ENCODE results near the gene OR11H6.
"Not testable (repeated sequence)": the region's sequence is repeated elsewhere in the genome, so short reads cannot be mapped to it uniquely, and the experiment has no call there.

OR11H6 gene, protein sequence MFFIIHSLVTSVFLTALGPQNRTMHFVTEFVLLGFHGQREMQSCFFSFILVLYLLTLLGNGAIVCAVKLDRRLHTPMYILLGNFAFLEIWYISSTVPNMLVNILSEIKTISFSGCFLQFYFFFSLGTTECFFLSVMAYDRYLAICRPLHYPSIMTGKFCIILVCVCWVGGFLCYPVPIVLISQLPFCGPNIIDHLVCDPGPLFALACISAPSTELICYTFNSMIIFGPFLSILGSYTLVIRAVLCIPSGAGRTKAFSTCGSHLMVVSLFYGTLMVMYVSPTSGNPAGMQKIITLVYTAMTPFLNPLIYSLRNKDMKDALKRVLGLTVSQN

DNA sequence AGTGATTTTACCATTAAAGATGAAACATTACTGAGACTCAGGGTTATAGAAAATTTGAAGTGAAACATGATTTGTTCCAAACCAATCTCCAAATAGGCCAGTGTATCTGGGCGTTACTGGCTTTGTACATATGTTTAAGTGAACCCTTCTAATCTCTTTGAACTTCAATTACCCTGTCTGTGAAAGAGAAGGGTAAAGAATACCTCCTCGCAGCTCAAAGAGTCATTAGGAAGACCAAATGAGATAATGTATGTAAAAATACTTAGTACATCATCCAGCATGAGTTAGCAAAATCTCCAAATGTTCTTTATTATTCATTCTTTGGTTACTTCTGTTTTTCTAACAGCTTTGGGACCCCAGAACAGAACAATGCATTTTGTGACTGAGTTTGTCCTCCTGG, at the start of gene OR11H6:
TSS of gene OR11H6 (plus strand) at position 301 of the 400 bp plus-strand sequence. CDS start at position 301, 0 bp downstream.
- no peak for DNase-seq (ENCODE audit: low read depth in 3 of 3, low spot score in 1 of 3)

DNA sequence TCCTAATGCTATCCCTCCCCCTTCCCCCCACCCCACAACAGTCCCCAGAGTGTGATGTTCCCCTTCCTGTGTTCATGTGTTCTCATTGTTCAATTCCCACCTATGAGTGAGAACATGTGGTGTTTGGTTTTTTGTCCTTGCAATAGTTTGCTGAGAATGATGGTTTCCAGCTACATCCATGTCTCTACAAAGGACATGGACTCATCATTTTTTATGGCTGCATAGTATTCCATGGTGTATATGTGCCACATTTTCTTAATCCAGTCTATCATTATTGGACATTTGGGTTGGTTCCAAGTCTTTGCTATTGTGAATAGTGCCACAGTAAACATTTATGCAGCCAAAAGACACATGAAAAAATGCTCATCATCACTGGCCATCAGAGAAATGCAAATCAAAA, 49.3 kb upstream of the OR11H6 start:
- not testable (repeated sequence) for DNase-seq (ENCODE audit: low read depth in 3 of 3, low spot score in 1 of 3)

DNA sequence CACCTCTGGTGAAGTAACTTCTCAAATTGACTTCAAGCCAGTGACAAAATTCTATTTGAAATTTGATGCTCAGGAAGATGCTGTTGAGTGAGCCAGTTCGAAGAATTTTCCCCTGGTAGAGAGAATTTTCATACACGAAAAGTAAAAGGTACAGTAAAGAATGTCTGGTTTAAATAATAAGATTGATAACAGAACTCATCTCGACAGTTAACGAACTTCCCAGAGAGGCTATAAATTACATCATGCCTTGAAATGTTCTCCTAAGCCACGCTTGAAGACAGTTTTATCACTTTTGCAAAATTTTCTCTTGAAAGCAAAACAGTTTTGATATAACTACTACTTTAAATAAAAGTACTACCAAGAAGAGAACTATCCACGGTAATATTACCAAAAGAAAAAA, 47.2 kb upstream of the OR11H6 start:
- DNase-seq (ENCODE audit: low read depth in 3 of 3, low spot score in 1 of 3), result no peak

DNA sequence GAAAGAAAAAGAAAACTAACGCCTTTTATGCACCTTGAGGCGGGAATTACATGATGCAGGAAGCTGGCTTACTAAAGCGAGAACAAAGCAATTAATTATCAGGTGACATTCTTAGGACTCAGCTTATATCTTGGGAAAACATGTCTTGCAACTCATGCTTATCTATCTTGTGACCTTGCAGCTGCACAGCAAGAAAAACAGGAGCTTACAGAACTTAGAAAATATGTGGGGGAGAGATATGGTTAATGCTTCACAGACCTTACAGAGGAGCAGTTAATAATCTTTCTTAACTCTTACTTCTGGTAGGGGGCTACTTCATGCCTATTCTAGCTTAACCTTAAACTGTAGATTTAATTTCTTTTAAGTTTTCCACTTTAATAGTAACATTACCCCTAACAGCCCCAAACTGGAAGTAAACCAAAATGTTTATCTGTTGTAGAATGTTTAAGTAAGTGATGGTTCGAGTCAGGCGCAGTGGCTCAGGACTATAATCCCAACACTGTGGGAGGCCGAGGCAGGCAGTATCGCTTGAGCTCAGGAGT, 46.0 kb upstream of the OR11H6 start:
- DNase-seq (ENCODE audit: low read depth in 3 of 3, low spot score in 1 of 3), result no peak

DNA sequence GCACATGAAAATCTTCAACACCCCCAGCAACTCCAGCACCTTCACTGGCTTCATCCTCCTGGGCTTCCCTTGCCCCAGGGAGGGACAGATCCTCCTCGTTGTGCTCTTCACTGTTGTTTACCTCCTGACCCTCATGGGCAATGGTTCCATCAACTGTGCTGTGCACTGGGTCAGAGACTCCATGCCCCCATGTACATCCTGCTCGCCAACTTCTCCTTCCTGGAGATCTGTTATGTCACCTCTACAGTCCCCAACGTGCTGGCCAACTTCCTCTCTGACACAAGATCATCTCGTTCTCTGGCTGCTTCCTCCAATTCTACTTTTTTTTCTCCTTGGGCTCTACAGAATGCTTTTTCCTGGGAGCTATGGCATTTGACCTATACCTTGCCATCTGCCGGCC, 44.3 kb upstream of the OR11H6 start:
- no peak for DNase-seq (ENCODE audit: low read depth in 3 of 3, low spot score in 1 of 3)

DNA sequence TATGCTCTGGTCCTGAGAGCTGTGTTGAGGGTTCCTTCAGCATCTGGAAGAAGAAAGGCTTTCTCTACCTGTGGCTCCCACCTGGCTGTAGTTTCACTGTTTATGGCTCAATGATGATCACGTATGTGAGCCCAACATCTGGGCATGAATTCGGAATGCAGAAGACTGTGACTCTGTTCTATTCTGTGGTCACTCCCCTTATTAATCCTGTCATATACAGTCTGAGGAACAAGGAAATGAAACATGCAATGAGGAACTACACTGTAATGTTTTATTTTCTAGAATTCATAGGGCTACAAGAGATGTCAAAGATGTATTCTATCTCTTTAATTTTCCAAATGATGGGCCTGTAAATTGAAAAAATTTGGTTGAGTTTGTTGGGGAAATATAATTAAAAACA, 43.6 kb upstream of the OR11H6 start:
- DNase-seq (ENCODE audit: low read depth in 3 of 3, low spot score in 1 of 3), result no peak

DNA sequence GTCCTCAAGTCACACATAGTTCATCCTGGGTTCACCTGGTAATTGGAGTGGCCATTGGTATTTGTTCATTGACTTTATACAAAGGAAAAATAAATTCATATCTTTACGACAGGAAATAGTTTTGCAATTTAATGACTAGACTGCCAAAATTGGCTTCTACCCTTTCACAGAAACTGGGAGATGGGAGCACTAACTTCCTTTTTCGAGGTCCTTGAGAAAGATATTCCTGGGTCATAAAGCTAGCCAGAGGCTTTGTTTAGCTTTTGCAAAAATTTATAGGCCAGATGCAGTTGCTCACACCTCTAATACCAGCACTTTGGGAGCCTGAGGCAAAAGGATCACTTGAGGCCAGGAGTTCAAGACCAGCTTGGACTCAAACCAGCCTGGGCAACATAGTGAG, 43.0 kb upstream of the OR11H6 start:
- DNase-seq (ENCODE audit: low read depth in 3 of 3, low spot score in 1 of 3), result no peak

DNA sequence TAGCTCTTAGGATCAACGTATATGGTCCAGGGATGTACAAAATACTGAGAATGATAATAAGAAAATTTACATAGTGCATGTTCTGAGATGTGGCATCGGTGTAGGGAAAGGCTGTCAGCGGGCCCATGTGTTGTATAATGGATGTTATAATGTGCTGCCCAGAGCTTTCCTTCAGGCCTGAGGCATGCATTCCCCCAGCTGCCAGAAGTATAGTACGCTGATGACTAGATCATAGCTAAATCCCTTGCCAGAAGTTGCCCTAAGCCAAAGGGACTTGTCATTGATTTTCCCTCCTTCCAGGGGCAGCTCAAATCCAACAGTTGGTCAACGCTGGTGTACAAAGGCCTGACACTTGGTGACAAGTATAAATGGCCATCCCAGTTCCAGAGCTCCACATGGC, 39.3 kb upstream of the OR11H6 start:
- DNase-seq (ENCODE audit: low read depth in 3 of 3, low spot score in 1 of 3), result no peak

DNA sequence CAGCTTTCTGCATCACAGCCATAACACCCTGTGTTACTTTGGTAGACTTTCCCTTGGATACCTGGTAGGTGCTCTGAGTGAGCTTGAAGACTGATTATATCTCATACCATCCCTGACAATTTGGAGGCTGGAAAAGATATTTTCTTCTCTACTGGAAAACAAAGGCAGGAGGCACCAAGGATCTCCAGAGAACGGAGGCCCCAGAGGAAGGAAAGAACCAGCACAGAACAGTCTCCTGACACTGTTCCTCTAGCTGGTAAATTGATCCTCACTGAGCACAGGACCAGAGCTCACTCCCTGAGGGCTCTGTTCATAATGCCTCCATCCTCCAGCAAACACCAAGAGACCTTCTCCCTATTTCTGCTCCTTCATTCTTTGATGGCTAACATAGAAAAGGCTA, 32.9 kb upstream of the OR11H6 start, which contains the start of gene OR11G2:
TSS of gene OR11G2 (plus strand) at position 301 of the 400 bp plus-strand sequence. CDS start 6,542 bp downstream, outside the sequence.
- DNase-seq (ENCODE audit: low read depth in 3 of 3, low spot score in 1 of 3), result no peak

DNA sequence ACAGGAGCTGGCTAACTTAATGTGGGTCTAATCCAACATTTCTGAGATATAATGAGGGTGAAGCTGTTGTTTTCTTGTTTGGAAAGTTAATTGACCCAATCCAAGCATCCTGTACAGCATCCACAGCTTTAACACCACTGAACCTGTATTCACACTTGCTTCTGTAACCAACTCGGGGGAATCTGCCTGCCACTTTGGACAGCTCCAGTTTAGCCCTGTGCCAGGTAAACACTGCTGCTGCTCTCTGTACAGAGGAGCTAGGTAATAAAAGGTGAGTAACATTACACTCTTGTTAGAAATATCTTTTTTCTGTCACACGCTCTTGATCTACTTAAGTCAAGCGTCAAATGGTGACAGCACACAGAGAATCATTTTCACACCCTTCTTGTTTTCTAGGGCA, 32.1 kb upstream of the OR11H6 start:
- DNase-seq (ENCODE audit: low read depth in 3 of 3, low spot score in 1 of 3), result no peak

DNA sequence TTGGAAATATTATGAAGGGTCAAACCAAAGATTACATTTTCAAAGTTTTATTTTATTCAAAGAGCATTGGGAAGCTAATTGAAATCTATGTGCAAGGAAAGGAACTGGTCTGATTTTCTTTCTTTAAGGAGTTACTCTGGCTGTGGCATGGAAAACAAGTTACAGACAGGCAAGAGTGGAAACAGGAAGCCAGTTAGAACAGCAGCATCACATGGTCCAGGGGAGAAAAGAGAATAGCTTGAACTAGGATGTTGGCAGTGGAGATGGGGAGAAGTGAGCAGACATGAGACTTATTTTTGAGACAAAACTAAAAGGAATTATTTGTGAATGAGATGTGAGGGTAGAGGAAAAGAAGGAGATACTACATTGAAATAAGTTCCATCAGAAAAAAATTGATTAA, 29.4 kb upstream of the OR11H6 start:
- no peak for DNase-seq (ENCODE audit: low read depth in 3 of 3, low spot score in 1 of 3)

DNA sequence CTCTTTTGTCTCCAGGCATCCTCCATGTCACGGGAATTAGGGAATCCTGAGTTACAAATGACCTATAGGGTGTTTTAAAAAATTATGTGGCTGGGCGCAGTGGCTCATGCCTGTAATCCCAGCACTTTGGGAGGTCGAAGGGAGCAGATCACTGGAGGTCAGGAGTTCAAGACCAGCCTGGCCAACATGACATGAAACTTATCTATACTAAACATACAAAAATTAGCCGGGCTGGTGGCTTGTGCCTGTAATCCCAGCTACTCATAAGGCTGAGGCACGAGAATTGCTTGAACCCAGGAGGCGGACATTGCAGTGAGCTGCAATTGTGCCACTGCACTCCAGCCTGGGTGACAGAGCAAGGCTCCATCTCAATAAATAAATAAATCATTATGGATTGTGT, 28.3 kb upstream of the OR11H6 start:
- DNase-seq (ENCODE audit: low read depth in 3 of 3, low spot score in 1 of 3), result not testable (repeated sequence)

DNA sequence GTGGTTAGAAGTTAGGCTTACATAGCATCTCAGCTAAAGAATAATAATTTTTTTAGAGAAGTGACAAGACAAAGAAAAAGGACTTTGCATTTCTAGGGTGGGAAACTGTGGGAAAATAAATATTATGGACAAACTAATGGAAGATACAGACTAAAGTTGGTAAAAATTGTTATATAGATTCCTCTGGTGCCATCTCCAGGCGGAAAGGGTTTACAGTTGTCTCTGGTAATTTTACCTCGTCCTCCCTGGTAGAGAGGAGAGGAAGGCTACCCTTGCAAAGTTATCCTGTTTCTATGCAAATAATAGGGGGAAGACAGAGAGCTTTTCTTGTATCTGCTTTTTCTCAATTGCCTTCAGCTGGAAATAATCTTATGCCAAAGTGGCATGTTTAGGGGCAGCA, 27.6 kb upstream of the OR11H6 start:
- DNase-seq (ENCODE audit: low read depth in 3 of 3, low spot score in 1 of 3), result no peak

DNA sequence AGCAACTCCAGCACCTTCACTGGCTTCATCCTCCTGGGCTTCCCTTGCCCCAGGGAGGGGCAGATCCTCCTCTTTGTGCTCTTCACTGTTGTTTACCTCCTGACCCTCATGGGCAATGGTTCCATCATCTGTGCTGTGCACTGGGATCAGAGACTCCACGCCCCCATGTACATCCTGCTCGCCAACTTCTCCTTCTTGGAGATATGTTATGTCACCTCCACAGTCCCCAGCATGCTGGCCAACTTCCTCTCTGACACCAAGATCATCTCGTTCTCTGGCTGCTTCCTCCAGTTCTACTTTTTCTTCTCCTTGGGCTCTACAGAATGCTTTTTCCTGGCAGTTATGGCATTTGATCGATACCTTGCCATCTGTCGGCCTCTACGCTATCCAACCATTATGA, 26.1 kb upstream of the OR11H6 start:
- no peak for DNase-seq (ENCODE audit: low read depth in 3 of 3, low spot score in 1 of 3)

DNA sequence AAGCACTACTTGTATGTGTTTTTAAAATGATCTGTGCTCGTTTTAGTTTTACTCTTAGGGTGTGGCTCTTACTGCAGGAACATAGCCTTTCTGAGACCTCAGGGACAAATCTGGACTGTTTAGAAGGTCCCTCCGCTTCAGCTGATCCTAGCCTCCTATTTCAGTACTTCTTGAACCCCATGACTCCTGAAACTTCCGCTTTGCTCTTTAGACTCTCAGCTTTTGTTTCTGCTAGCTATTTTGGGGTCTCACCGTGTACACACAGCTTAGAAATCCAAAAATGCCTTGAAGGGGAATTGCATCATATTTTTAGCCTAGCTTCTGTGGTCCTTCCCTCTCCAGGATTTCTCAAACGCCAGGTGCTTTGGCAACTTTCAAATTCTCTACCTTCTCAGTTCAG, 24.5 kb upstream of the OR11H6 start:
- no peak for DNase-seq (ENCODE audit: low read depth in 3 of 3, low spot score in 1 of 3)

DNA sequence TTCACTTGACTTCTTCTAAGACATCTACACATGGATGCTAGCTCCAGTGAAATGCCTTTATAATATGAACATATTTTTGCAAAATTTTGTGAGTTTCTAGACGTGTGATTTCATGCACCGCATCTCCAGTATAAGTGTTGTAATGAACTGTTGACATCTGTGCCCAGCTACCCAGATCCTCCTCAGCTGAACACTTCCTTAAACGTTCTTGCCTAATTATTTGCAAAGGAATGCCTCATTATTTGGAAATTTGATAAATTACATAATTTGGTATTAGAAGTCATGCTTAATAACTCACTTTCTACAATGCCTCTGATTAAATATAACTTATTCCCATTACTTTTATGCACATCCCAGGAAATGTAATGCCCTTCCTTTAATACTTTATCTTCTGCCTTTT, 18.8 kb upstream of the OR11H6 start:
- no peak for DNase-seq (ENCODE audit: low read depth in 3 of 3, low spot score in 1 of 3)

DNA sequence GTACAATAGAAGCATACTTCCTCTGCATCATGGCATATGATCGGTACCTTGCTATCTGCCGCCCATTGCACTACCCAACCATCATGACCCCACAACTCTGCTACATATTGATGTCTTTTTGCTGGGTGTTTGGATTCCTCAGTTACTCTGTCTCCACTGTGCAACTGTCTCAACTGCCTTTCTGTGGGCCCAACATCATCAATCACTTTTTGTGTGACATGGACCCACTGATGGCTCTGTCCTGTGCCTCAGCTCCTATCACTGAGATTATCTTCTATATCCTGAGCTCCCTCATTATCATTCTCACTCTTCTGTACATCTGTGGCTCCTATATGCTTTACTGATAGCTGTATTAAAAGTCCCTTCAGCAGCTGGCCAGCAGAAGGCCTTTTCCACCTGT, 13.9 kb upstream of the OR11H6 start:
- no peak for DNase-seq (ENCODE audit: low read depth in 3 of 3, low spot score in 1 of 3)

DNA sequence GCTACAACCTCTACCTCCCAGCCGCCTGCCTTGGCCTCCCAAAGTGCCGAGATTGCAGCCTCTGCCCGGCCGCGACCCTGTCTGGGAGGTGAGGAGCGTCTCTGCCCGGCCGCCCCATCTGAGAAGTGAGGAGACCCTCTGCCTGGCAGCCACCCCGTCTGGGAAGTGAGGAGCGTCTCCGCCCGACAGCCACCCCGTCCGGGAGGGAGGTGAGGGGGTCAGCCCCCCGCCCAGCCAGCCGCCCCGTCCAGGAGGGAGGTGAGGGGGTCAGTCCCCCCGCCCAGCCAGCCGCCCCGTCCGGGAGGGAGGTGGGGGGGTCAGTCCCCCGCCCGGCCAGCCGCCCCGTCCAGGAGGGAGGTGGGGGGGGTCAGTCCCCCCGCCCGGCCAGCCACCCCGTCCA, 11.1 kb upstream of the OR11H6 start:
- DNase-seq (ENCODE audit: low read depth in 3 of 3, low spot score in 1 of 3), result not testable (repeated sequence)

DNA sequence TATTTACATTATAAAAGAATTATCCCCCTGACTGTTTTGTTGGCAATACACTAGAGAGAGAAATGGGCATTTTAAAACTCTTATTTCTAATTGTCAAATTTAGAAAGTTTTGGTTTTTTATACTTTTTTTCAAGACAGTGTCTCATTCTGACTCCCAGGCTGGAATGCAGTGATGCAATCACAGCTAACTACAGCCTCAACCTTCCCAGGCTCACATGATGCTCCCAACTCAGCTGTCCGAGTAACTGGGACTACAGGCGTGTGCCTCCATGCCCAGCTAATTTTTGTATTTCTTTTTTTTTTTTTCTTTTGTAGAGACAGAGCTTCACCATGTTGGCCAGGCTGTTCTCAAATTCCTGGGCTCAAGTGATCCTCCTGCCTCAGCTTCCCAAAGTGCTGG, 8.3 kb upstream of the OR11H6 start:
- DNase-seq (ENCODE audit: low read depth in 3 of 3, low spot score in 1 of 3), result no peak

DNA sequence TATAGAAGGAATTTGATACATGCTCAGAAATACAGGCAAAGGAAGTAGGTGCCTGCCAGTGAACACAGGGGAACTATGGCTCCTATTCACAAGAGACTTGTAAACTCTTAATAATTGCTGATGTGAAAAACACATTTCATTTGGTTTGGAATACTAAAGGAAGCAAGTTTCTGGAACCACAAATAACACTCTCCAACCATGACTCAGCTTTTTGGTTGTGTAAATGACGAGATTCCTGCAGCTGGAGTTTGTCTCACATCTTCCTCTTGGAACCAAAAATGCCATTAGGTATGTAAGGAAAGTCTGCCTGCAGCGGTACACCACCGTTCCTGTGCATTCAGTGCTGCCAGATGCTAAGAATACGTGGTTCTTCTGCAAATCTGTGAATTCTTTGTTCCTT, 4.5 kb upstream of the OR11H6 start:
- DNase-seq (ENCODE audit: low read depth in 3 of 3, low spot score in 1 of 3), result no peak

DNA sequence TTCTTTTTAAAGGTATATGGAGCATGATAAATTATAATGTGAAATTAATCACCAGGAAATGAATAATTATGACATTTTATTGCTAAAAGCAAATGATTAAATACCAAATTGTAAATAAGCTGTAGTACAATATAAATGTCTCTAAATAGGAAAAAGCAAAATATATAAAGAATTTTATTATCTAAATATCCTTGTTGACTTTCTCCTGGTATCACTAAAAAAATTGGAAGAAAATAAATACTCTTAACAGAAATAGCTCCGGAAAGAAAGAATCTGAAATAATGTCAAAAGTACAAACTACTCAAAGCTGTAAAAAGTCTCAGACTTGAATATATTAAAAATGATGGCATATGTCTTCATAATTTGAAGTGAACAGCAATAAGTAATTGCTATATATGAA, 5.2 kb downstream of the OR11H6 start, which contains the start of gene OR11H7:
TSS of gene OR11H7 (plus strand) at position 301 of the 400 bp plus-strand sequence.
- DNase-seq (ENCODE audit: low read depth in 3 of 3, low spot score in 1 of 3), result no peak

DNA sequence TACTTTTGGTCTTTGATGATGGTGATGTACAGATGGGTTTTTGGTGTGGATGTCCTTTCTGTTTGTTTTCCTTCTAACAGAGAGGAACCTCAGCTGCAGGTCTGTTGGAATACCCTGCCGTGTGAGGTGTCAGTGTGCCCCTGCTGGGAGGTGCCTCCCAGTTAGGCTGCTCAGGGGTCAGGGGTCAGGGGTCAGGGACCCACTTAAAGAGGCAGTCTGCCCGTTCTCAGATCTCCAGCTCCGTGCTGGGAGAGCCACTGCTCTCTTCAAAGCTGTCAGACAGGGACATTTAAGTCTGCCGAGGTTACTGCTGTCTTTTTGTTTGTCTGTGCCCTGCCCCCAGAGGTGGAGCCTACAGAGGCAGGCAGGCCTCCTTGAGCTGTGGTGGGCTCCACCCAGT, 11.9 kb downstream of the OR11H6 start:
- DNase-seq (ENCODE audit: low read depth in 3 of 3, low spot score in 1 of 3), result not testable (repeated sequence)

DNA sequence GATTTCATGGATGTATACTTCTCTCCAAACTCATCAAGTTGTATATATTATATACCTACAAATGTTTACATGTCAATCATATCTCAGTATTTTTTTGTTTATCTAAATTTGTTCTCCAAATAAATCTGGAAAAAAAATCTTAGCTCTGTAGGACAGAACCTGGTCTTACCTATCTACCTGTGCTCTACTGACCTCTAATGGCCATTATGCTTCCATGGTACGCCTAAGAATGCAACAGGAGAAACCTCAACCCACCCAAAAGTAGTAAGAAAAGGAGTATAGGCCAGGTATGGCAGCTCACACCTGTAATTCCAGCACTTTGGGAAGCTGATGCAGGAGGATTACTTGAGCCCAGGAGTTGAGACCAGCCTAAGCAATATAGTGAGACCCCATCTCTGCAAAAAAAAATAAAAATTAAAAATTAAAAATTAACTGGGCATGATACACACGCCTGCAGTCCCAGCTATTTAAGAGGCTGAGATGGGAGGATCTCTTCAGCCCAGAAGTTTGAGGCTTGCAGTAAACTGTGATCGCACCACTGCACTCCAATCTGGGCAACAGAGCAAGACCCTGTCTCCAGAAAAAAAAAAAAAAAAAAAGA, 24.2 kb downstream of the OR11H6 start:
- DNase-seq (ENCODE audit: low read depth in 3 of 3, low spot score in 1 of 3), result no peak
